Activated T-helper 2 cell treated with anti-CD3 and anti-CD28 coated beads, Interferon-gamma antibody, Interleukin-2, Interleukin-4, amounts not matched to agents 10 μg/mL and 5 μg/mL and 100 μg/mL, durations not matched to agents 14 hours and 24 hours and 36 hours (primary cell): ENCODE results near the gene ZNF638. TPM values are rescaled to one million over a fixed set of nuclear protein-coding genes. Genes with fewer than 3 reads are reported as not detected.

Experiments used
- DNase-seq: peaks from one replicate; pipeline ENCODE4 v3.0.0; 2021; ENCODE audit warnings: low spot score
- H3K27ac Mint-ChIP-seq: one replicate; pipeline ENCODE4 v1.8.0; 2021; ENCODE audit warnings: mixed read lengths
- H3K27me3 Mint-ChIP-seq: one replicate; pipeline ENCODE4 v1.8.0; 2021; ENCODE audit warnings: low read depth, mixed read lengths
- H3K36me3 Mint-ChIP-seq: one replicate; pipeline ENCODE4 v1.8.0; 2021; ENCODE audit warnings: low read depth, mixed read lengths
- H3K4me1 Mint-ChIP-seq: one replicate; pipeline ENCODE4 v1.8.0; 2021; ENCODE audit warnings: low read depth, mixed read lengths
- H3K4me3 Mint-ChIP-seq: one replicate; pipeline ENCODE4 v1.8.0; 2021; ENCODE audit warnings: low read depth, mild to moderate bottlenecking, moderate library complexity, mixed read lengths
- H3K9me3 Mint-ChIP-seq: one replicate; pipeline ENCODE4 v1.8.0; 2021; ENCODE audit warnings: mixed read lengths
- intact Hi-C: fragments of 100-400 bp; cut with micrococcal nuclease; formaldehyde crosslinking; loops from one replicate; pipeline ENCODE4 v1.15.1; 2023
- total RNA-seq: library from RNA; stranded (reverse); gene quantifications from 2 replicates; pipeline ENCODE4 v1.2.3, GENCODE V29; 2022

The ZNF638 gene, protein sequence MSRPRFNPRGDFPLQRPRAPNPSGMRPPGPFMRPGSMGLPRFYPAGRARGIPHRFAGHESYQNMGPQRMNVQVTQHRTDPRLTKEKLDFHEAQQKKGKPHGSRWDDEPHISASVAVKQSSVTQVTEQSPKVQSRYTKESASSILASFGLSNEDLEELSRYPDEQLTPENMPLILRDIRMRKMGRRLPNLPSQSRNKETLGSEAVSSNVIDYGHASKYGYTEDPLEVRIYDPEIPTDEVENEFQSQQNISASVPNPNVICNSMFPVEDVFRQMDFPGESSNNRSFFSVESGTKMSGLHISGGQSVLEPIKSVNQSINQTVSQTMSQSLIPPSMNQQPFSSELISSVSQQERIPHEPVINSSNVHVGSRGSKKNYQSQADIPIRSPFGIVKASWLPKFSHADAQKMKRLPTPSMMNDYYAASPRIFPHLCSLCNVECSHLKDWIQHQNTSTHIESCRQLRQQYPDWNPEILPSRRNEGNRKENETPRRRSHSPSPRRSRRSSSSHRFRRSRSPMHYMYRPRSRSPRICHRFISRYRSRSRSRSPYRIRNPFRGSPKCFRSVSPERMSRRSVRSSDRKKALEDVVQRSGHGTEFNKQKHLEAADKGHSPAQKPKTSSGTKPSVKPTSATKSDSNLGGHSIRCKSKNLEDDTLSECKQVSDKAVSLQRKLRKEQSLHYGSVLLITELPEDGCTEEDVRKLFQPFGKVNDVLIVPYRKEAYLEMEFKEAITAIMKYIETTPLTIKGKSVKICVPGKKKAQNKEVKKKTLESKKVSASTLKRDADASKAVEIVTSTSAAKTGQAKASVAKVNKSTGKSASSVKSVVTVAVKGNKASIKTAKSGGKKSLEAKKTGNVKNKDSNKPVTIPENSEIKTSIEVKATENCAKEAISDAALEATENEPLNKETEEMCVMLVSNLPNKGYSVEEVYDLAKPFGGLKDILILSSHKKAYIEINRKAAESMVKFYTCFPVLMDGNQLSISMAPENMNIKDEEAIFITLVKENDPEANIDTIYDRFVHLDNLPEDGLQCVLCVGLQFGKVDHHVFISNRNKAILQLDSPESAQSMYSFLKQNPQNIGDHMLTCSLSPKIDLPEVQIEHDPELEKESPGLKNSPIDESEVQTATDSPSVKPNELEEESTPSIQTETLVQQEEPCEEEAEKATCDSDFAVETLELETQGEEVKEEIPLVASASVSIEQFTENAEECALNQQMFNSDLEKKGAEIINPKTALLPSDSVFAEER (N-terminal part only)
- total RNA-seq, result 96.5 and 97.6 TPM in 2 replicates

DNA sequence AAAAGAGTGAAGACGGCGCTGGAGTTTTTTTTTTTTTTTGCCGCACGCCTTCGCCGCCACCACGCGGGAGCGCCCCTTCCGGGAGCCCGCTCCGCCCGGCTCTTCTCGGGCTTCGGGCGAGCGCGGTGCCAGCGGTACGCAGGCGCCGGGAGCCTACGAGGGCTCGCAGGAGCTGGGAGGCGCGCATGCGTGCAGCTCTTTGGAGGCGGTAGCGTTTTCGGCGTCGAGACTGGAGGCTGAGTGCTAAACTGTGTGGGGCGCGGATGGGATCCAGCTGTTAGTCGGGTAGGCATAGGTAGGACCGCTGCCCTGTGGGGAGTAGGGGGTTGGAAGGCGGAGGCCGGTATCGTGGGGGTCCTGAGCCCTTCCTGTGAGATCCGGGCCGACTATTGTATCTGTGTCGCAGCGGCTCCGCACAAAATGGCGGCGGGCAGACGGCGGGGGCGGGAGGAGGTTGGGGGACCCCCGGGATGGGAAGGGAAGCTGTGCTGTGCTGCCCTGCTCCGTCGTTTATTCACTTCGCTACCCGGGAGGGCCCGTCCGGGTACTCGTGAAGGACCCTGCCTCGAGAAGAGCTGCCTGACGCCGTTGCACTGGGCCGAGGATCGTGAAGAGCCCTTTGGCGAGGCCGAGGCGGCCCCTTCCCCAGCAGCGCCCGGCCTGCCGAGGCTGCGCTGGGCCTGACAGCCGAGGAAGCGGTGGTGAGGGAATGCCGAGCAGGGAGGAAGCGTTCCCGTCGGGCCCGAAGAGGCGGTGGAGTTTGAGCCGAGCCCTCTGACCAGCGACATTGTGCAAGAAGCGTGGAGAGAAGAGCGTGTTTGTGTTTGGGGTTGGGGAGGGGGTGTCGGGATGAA lies at the start of gene ZNF638:
Gene ZNF638 (plus strand): TSS at position 202 of the 854 bp plus-strand sequence. CDS start 17,173 bp downstream, outside the sequence.
- H3K9me3 Mint-ChIP-seq, result no peaks in the 10 kb centered on the region
- H3K27ac Mint-ChIP-seq, result peak within 1 kb of the TSS; percentile 100
- H3K27me3 Mint-ChIP-seq, result peaks cover 11% of the 10 kb centered on the region
- DNase-seq, result peak; percentile 89
- H3K4me1 Mint-ChIP-seq, result peaks cover 17% of the 10 kb centered on the region
- H3K4me3 Mint-ChIP-seq, result peak within 1 kb of the TSS; percentile 99
- intact Hi-C loops, result loop anchor here (1.0 to 2.0 kb wide), 3 partner anchors 55 to 201 kb away; partner anchors contain the start of genes MCEE, MPHOSPH10 and PAIP2B
- H3K36me3 Mint-ChIP-seq, result peaks cover 21% of the 10 kb centered on the region

DNA sequence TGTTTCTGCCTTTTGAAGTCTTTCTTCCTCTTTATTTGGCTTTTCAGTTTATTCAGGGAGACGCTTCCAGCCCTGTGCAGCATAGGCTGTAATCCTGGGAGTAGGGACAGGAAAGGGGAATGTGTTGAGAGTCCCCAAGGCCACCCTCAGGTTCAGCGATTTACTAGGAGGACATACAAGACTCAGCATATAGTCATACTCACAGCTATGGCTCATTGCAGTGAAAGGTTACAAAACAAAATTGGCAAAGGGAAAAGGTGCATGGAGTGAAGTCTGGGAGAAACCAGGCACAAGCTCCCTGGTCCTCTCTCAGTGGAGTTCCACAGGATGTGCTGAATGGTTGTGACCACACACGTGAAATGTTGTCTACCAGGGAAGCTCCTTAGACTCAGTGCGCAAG lies 49.6 kb upstream of the ZNF638 start:
- Mint-ChIP-seq H3K36me3 (no peaks in the 10 kb centered on the region), H3K27me3 (peaks cover 45% of the 10 kb centered on the region), H3K4me3 (no peak overlapping the region), H3K4me1 (peaks cover 9% of the 10 kb centered on the region), H3K27ac (no peak overlapping the region), H3K9me3 (no peaks in the 10 kb centered on the region)
- no peak for DNase-seq
- intact Hi-C loops, result no loop called here

- Mint-ChIP-seq H3K9me3 (no peaks in the 10 kb centered on the region), H3K4me1 (peaks cover 6% of the 10 kb centered on the region), H3K27me3 (peaks cover 41% of the 10 kb centered on the region), H3K36me3 (no peaks in the 10 kb centered on the region), H3K4me3 (no peak overlapping the region), H3K27ac (no peak overlapping the region)
- DNase-seq, result no peak
- intact Hi-C loops, result no loop called here
These were observed 49.1 kb upstream of the ZNF638 start for GRCh38 chr2:71282493-71282892.

DNA sequence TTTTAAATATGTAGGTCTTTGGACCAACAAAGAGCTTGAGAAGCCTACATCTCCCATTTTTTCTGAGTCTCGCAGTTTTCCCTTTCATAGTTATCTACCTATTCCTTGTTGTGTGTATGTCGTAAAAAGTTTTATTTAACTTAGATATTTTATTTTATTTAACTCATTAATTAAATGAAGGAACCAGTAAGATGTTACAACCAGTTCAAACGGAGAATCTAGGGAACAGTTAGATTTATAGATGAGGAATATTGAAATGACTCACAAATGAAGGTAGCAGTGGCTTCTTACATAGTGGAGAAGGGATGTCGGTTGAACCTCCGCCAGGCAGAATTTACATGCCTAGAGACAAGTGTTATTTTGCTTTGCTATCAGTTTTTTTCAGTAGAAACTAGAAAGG lies 48.5 kb upstream of the ZNF638 start:
- Mint-ChIP-seq H3K9me3 (no peaks in the 10 kb centered on the region), H3K4me1 (no peaks in the 10 kb centered on the region), H3K27me3 (peaks cover 35% of the 10 kb centered on the region), H3K4me3 (no peak overlapping the region), H3K27ac (no peak overlapping the region), H3K36me3 (no peaks in the 10 kb centered on the region)
- no peak for DNase-seq
- intact Hi-C loops, result no loop called here

GRCh38 chr2:71285706-71286105 lies 45.9 kb upstream of the ZNF638 start:
- no peak overlapping the region for H3K4me3 Mint-ChIP-seq

DNA sequence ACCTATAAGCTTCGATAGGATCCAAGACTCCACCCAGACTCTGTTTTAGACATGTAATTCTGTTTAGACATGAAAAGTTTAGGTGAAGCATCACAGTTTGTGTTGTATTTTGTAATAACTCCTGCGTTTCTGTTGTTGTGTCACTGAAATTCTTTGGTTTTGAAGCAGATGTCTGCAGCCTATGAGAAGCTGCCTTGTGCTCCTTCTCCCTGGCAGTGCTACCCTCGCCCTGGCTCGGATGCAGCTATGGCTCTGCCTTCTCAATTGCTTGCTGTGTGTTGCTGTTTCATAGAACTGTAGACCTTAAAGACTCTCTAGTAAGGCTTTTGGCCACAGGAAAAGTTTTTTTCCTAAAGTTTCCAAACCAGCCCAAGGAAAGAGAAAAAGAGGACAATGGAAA lies 40.2 kb upstream of the ZNF638 start:
- Mint-ChIP-seq H3K4me3 (no peak overlapping the region), H3K27ac (no peak overlapping the region), H3K9me3 (no peaks in the 10 kb centered on the region), H3K27me3 (peaks cover 6% of the 10 kb centered on the region), H3K36me3 (no peaks in the 10 kb centered on the region), H3K4me1 (no peaks in the 10 kb centered on the region)
- no peak for DNase-seq
- intact Hi-C loops, result no loop called here

More at GRCh38 chr2:71285706-71286105, 45.9 kb upstream of the ZNF638 start:
- no peak for DNase-seq
- no peaks in the 10 kb centered on the region for H3K9me3 Mint-ChIP-seq
- no peak overlapping the region for H3K27ac Mint-ChIP-seq
- intact Hi-C loops, result no loop called here
- H3K4me1 Mint-ChIP-seq, result no peaks in the 10 kb centered on the region
- peaks cover 17% of the 10 kb centered on the region for H3K27me3 Mint-ChIP-seq
- no peaks in the 10 kb centered on the region for H3K36me3 Mint-ChIP-seq

DNA sequence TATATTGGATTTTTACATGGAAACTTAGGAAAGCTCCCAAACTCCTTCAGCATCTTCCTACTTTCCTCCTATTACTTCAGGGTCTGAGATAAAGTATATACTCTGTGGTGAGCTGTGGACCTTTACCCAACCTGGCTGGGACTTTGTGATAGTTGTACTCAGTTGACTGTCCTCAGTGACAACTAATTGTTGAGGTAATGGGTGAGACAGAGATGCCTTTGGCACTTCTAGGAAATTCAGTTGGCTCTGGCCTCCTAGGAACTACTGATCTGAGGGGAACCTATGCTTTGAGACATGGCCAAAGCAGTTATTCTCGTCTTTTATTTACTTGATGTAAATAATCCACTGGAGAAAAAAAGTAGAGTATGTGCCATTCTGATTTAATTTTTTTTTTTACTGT lies 39.4 kb upstream of the ZNF638 start:
- Mint-ChIP-seq H3K27ac (no peak overlapping the region), H3K4me3 (no peak overlapping the region), H3K36me3 (no peaks in the 10 kb centered on the region), H3K9me3 (no peaks in the 10 kb centered on the region), H3K27me3 (peaks cover 6% of the 10 kb centered on the region), H3K4me1 (no peaks in the 10 kb centered on the region)
- intact Hi-C loops, result no loop called here
- no peak for DNase-seq

DNA sequence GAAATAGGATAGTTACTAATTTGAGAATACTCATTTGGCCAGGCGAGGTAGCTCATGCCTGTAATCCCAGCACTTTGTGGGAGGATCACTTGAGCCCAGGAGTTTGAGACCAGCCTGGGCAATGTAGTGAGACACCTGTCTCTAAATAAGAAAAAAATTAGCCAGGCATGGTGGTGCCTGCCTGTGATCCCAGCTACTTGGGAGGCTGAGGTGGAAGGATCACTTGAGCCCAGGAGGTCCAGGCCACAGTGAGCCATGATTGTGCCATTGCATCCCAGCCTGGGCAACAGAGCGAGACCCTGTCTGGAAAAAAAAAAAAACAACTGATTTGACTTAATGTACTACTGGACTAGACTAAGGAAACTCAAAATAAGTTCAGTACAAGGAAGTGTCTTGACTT lies 32.7 kb upstream of the ZNF638 start:
- intact Hi-C loops, result loop anchor here (1.0 kb wide), 1 partner anchor 211 kb away; no protein-coding TSS in a partner anchor
- no peak overlapping the region for H3K4me3 Mint-ChIP-seq
- H3K4me1 Mint-ChIP-seq, result no peaks in the 10 kb centered on the region
- peaks cover 4% of the 10 kb centered on the region for H3K27me3 Mint-ChIP-seq
- H3K27ac Mint-ChIP-seq, result no peak overlapping the region
- H3K9me3 Mint-ChIP-seq, result no peaks in the 10 kb centered on the region
- no peaks in the 10 kb centered on the region for H3K36me3 Mint-ChIP-seq
- no peak for DNase-seq

DNA sequence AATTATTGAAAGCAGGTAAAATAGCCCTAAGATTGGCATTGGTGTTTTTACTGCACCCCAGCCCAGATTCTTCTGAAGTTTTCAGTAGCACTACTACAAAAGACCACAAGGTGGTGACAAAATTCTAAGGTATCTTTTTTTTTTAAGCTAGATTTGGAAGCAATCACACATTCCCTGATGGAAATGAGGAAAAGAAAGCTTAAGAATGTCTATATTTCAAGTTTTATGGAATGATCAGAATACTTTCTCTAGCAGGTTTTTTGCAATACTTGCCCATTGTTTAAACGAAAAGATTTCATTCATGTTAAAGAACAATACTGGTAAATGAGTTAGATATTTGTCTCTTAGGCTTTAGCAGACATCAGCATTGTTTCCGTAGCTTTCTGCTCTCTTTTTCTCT lies 32.1 kb upstream of the ZNF638 start:
- DNase-seq, result no peak
- no peaks in the 10 kb centered on the region for H3K36me3 Mint-ChIP-seq
- no peaks in the 10 kb centered on the region for H3K9me3 Mint-ChIP-seq
- peaks cover 3% of the 10 kb centered on the region for H3K27me3 Mint-ChIP-seq
- no peak overlapping the region for H3K27ac Mint-ChIP-seq
- no peak overlapping the region for H3K4me3 Mint-ChIP-seq
- intact Hi-C loops, result loop anchor here (1.0 kb wide), 1 partner anchor 211 kb away; no protein-coding TSS in a partner anchor
- no peaks in the 10 kb centered on the region for H3K4me1 Mint-ChIP-seq

DNA sequence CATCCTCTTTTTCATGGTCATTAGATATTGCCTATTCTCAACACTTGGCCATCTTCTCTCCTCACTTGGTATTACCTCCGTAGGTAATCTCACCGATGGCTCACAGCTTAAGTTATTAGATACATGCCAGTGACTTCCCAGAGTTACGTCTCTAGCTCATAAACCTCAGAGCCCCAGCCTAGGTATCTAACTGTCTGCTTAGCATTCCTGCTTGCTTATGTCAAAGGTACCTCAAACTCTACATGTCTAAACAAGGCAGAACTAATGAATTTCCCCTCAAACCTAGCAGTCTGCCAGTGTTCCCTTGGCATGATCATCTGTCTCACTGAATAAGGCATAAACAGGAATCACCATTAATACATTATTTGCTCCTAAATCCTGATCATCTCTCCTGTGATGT lies 27.7 kb upstream of the ZNF638 start:
- intact Hi-C loops, result no loop called here
- Mint-ChIP-seq H3K36me3 (no peaks in the 10 kb centered on the region), H3K27me3 (no peaks in the 10 kb centered on the region), H3K4me1 (no peaks in the 10 kb centered on the region), H3K4me3 (no peak overlapping the region), H3K27ac (no peak overlapping the region), H3K9me3 (no peaks in the 10 kb centered on the region)
- DNase-seq, result no peak

GRCh38 chr2:71306762-71307161 lies 24.8 kb upstream of the ZNF638 start:
- intact Hi-C loops, result no loop called here
- H3K36me3 Mint-ChIP-seq, result no peaks in the 10 kb centered on the region
- H3K4me1 Mint-ChIP-seq, result no peaks in the 10 kb centered on the region
- H3K9me3 Mint-ChIP-seq, result no peaks in the 10 kb centered on the region
- no peak overlapping the region for H3K27ac Mint-ChIP-seq
- no peak for DNase-seq
- peaks cover 2% of the 10 kb centered on the region for H3K27me3 Mint-ChIP-seq
- H3K4me3 Mint-ChIP-seq, result no peak overlapping the region
